HG03139 (cell line): ENCODE results near the gene HOXB3.
A peak's percentile ranks its signal among the peaks of the same experiment; 100 is the strongest.

Experiments
- ATAC-seq: cut with Tn5 transposase; IDR thresholded peaks from one replicate; pipeline ENCODE4 v1.9.1; 2021; ENCODE audit not compliant: unreplicated experiment

Gene HOXB3

GRCh38 chr17:48588528-48588927, 1.5 kb downstream of the HOXB3 start:
- no peak for ATAC-seq

GRCh38 chr17:48588074-48588415, 2.0 kb downstream of the HOXB3 start:
- ATAC-seq = no peak

GRCh38 chr17:48587276-48588073, 2.6 kb downstream of the HOXB3 start:
- ATAC-seq = no peak

GRCh38 chr17:48586355-48587258, 3.4 kb downstream of the HOXB3 start:
- ATAC-seq = no peak

GRCh38 chr17:48584223-48584741, 5.8 kb downstream of the HOXB3 start:
- no peak for ATAC-seq

- no peak for ATAC-seq
Observed at GRCh38 chr17:48583708-48584222, 6.3 kb downstream of the HOXB3 start.

- ATAC-seq = no peak
Observed at GRCh38 chr17:48582750-48583069, 7.3 kb downstream of the HOXB3 start.

- no peak for ATAC-seq
Observed at GRCh38 chr17:48579760-48580554, 10.1 kb downstream of the HOXB3 start.

GRCh38 chr17:48579471-48579759, 10.6 kb downstream of the HOXB3 start:
- ATAC-seq = no peak

- ATAC-seq = peak; percentile 31
Observed at GRCh38 chr17:48578616-48579470, 11.2 kb downstream of the HOXB3 start.

- peak; percentile 45 for ATAC-seq
Observed at GRCh38 chr17:48577946-48578615, 12.0 kb downstream of the HOXB3 start, which contains the start of gene HOXB4. Gene HOXB4 (minus strand): TSS chr17:48578350. CDS start chr17:48578319, 31 bp downstream.

- no peak for ATAC-seq
Observed at GRCh38 chr17:48577330-48577945, 12.6 kb downstream of the HOXB3 start.

GRCh38 chr17:48576479-48577309, 13.3 kb downstream of the HOXB3 start:
- no peak for ATAC-seq

- ATAC-seq = no peak
Observed at GRCh38 chr17:48575673-48576478, 14.2 kb downstream of the HOXB3 start.

- no peak for ATAC-seq
Observed at GRCh38 chr17:48575066-48575582, 14.9 kb downstream of the HOXB3 start.

GRCh38 chr17:48574505-48575065, 15.5 kb downstream of the HOXB3 start:
- no peak for ATAC-seq
